Breast epithelium (tissue), 3 donors: Measurements from ENCODE around the gene ZC2HC1C.

Experiments
- CTCF ChIP-seq, 3 donors: fragments of 450-650 bp; IDR thresholded peaks; one replicate each; pipeline ENCODE4 v1.5.1; 2016 to 2017; ENCODE audit warnings: antibody characterized with exemption in 3 of 3, mild to moderate bottlenecking in 3 of 3, moderate library complexity in 3 of 3
- POLR2AphosphoS5 ChIP-seq, 3 donors: sonication (generic); formaldehyde crosslinking; IDR thresholded peaks; one replicate each; pipeline ENCODE4 v1.6.1; 2017; ENCODE audit warnings: antibody characterized with exemption in 3 of 3

GRCh38 chr14:75054421-75054820, 15.0 kb upstream of the ZC2HC1C start:
- TF ChIP-seq CTCF (IDR thresholded peaks at IDR 0.05) (no peak), POLR2AphosphoS5 (IDR thresholded peaks at IDR 0.05) (no peak)
